Fibroblast of mammary gland (primary cell): Measurements from ENCODE around the gene RGL3.

ENCODE experiments used
- DNase-seq: peaks from one replicate; pipeline ENCODE4 v3.0.0-alpha.2; 2010; ENCODE audit warnings: low read depth
- H3K4me3 ChIP-seq: 2 replicates; pipeline ENCODE4 v1.5.1; 2011; ENCODE audit warnings: low read depth, mild to moderate bottlenecking, low read length, moderate library complexity; ENCODE audit not compliant: control insufficient read depth
- CTCF ChIP-seq: conservative IDR thresholded peaks from 2 replicates; pipeline ENCODE4 v1.5.1; 2011; ENCODE audit warnings: low read depth, low read length, inconsistent platforms; ENCODE audit not compliant: control insufficient read depth, insufficient read depth

RGL3 gene

GRCh38 chr19:11390933-11391680 is 28.0 kb downstream of the RGL3 start:
- DNase-seq = no peak
- TF ChIP-seq CTCF = no peak
- no peak overlapping the region for H3K4me3 ChIP-seq

- TF ChIP-seq CTCF = no peak
- no peak for DNase-seq
- H3K4me3 ChIP-seq = no peak overlapping the region
Observed at GRCh38 chr19:11390359-11390758, 28.8 kb downstream of the RGL3 start.

- no peak overlapping the region for H3K4me3 ChIP-seq
- TF ChIP-seq CTCF = no peak
Observed at GRCh38 chr19:11387162-11388034, 31.7 kb downstream of the RGL3 start.

GRCh38 chr19:11384778-11385129 is 34.4 kb downstream of the RGL3 start:
- TF ChIP-seq CTCF = no peak
- DNase-seq = no peak
- H3K4me3 ChIP-seq = no peak overlapping the region

More at GRCh38 chr19:11387162-11388034, 31.7 kb downstream of the RGL3 start:
- DNase-seq = no peak

GRCh38 chr19:11383706-11384048 is 35.4 kb downstream of the RGL3 start:
- H3K4me3 ChIP-seq = no peak overlapping the region
- no peak for TF ChIP-seq CTCF
- no peak for DNase-seq

GRCh38 chr19:11382898-11383705 is 36.0 kb downstream of the RGL3 start:
- H3K4me3 ChIP-seq = no peak overlapping the region
- DNase-seq = no peak
- peak; percentile 50 for TF ChIP-seq CTCF
